GM20431 (cell line): ENCODE measurements around the gene SMTN.
"Not testable (repeated sequence)": the region's sequence is repeated elsewhere in the genome, so short reads cannot be mapped to it uniquely, and the experiment has no call there.

ENCODE experiments used
- in situ Hi-C: fragments of 300-500 bp; cut with MseI, MboI; formaldehyde crosslinking; loops from one replicate; pipeline ENCODE4 v1.15.0; 2020; ENCODE audit warnings: low sequenced_read_pairs; ENCODE audit not compliant: unreplicated experiment

SMTN gene

DNA sequence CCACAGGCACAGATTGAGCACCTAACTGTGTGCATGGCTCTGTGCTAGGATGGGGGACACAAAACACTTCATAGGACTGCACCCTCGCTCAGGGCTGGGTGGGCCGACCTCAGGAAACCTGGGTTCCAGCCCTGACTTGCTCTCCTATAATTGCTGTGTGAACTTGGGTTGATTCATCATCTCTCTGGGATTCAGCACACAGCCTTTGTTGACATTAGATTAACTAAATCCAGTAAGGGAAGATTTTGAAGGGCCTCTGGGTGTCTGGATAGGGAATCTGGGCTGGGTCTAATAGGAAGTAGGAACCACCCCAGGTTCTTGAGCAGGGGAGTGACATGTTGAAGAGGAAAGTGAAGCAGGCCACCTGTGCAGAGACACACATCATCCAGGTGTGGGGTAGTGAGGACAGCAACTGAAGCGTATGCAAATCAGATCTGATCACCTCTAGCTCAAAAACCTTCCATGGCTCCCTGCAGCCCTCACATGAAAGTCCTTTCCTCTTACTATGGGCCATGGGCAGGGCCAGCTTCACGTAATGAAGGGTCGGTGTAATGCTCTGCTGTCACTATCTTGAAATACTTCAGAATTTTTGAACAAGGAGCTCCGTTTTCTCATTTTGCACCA, 11.3 kb upstream of the SMTN start:
- in situ Hi-C loops = not testable (repeated sequence)

DNA sequence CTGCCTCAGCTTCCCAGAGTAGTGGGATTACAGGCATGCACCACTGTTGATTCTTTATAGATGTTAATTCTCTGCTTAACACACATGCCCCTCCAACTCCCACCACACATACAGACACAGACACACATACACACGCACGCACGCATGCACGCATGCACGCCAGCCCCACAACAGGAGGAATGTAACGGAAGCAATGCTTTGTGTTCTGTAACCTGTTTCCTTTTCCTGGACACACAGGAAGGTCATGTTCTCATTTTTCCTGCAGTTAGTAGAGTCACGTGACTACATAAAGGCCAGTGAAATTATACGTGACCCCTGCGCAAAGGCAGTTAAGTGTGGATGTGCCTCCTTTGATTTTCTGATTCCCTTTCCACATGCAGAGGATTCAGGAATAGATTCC, 8.0 kb upstream of the SMTN start:
- in situ Hi-C loops = not testable (repeated sequence)

DNA sequence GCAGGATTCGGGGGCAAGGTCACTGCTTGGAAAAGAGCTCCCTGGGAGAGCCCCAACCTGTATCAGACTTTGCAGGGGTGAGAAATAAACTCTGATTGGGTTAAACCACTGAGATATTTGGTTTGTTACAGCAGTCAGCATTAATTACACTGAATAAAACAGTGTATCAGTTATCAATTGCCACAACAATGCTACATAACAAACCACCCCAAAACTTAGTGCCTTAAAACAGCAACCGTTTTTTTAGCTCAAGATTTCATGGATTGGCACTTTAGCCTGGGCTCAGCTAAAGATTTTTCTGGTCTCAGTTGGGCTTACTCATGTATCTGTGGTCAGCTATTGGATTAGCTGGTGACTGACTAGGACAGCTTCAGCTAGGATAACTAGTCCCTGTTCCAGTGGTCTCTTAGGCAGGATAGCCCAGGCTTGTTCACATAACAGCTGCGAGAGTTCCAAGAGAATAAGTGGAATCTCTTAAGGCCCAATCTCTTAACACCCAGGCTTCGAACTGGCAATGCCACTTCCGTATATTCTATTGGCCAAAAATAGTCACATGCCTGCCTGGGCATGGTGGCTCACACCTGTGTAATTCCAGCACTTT, 7.5 kb upstream of the SMTN start:
- in situ Hi-C loops = not testable (repeated sequence)

DNA sequence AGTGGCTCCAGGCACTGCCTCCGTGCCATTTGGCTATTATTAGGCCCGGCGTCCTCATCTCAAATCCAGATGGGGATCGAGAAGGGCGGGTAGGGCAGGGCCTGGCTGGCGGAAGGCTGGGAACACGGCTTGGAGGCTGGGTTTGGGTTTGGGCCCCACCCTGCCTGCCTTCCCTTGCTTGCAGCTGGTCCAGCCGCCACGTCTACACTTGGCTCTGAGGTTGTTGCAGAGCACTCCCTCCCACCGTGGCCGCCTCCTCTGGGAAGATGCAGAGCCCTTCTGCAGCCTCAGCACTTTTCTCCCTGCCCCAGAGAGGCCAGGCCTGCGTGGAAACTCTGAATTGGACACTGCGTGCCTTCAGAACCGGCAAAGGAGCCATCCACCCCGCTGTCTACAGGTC, 5.2 kb upstream of the SMTN start:
- in situ Hi-C loops = no loop called here

DNA sequence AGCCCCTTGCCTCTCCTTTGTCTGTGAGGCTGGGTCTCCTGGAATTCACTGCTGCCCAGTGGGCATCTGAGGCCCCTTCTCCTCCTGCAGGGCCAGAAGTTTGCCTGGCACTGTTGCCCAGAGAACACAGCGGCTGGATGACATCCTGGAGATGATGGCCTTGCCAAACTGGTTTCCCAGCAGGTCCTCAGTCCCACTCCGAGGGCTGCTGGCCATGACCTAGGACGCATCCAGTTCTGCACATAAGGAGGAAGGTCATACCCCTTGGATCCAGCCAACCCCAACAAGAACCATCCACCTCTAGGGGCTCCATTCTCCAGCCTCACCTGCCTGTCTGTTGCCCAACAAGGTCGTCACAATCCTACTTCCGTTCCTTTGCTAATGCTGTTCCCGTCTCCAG, 3.4 kb upstream of the SMTN start:
- in situ Hi-C loops = no loop called here

DNA sequence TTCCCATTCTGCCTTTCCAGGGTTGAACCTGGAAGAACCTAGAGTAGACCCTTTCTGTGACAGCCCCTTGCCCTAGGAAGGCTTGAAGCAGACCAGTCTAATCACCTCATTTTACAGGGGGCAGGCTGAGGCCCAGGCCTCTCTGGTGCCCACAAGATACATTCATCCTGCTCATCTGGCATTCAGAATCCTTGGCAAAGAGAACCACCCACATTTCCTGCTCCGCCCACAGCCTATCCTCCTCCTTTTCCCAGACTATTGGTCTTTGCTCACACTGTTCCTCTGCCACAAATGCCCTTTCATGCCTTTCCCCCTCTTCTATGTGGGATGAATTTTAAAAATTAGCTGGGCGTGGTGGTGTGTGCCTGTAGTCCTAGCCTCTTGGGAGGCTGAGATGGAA, 2.7 kb upstream of the SMTN start:
- in situ Hi-C loops = not testable (repeated sequence)

DNA sequence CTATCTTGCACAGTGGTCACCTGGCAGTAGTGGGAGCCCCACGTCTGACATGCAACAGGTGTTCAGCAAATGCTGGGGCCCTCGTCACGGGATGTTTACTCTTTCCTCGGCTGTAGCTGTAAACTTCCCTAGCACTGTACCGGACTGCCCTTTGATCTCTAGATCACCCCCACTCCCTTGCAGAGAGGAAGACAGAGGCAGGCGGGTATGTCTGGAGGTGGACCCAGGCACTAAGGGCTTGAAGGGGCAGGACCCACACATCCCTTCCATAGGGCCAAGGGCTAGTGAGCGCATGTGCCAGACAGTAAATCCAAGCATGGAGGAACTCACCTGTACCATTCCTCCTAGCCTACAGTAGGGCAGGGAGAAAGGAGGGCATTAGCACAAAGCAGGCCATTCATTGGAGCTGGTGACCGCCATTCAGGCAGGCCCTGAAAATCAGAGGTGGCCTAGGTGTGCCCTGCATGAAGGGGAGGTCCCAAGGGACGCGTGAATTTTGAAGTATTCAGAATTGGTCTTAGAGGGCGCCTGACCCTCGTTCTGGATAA, 1.9 kb upstream of the SMTN start:
- in situ Hi-C loops = no loop called here

DNA sequence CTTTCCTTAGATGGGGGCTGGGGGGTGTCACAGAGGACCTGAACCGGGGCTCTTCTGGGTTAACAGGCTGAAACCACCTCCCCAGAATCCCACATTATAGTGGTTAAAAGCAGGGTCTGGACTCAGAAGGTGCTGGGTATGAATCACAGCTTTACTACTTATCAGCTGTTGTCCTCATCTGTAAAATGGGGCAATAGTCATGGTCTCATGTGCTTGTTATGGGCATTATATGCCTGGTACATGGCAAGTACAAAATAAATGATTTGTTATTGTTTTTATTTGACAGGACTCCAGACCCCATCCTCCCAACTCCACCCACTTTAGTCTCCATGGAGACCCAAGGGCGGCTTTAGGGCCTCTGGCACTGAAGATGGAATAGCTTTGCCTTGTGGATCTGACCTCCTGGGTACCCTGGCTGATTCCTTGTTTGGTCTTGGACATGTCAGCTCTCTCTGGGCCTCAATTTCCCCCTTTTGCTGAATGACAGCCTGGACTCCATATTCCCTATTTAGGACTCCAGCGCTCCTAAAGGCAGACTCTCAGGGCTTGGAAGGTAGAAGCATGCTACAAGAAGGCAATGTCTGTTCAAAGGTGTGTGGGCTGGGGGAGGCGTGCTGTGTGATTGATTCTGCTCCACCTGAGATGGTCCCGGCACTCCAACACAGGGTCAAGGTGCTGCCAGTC, 812 bp upstream of the SMTN start:
- in situ Hi-C loops = loop anchor here (10.0 kb wide), 1 partner anchor 136 kb away; no protein-coding TSS in a partner anchor

DNA sequence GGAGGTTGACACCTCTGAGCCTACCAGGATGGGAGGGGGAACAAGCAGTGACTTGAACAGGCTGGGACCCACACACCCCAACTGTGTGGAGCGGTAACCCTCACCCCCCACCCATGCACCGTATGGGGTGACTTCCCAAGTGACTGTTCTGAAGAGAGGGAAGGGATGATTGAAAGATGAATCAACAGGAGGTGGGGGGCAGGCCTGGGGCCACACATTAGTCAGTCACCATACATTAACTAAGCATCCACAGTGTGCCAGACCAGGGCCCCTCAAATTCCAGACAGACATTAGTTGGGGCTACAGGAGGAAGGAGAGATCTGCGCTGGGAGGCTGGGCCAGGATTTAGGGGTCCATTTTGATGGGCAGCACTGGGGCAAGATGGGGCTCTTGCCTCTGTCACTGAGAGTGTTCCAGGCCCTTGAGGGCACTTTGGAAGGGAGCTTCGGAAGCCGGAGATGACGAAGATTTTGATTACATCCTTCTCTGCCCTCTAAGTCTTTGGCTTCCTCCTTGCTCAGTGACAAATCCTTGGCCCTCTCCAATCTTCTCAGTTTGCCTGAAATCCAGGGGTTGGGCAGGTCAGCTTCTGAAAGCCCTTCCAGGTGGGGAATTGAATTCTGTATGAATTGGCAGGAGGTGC, 966 bp downstream of the SMTN start:
- in situ Hi-C loops = loop anchor here (10.0 kb wide), 1 partner anchor 137 kb away; no protein-coding TSS in a partner anchor

DNA sequence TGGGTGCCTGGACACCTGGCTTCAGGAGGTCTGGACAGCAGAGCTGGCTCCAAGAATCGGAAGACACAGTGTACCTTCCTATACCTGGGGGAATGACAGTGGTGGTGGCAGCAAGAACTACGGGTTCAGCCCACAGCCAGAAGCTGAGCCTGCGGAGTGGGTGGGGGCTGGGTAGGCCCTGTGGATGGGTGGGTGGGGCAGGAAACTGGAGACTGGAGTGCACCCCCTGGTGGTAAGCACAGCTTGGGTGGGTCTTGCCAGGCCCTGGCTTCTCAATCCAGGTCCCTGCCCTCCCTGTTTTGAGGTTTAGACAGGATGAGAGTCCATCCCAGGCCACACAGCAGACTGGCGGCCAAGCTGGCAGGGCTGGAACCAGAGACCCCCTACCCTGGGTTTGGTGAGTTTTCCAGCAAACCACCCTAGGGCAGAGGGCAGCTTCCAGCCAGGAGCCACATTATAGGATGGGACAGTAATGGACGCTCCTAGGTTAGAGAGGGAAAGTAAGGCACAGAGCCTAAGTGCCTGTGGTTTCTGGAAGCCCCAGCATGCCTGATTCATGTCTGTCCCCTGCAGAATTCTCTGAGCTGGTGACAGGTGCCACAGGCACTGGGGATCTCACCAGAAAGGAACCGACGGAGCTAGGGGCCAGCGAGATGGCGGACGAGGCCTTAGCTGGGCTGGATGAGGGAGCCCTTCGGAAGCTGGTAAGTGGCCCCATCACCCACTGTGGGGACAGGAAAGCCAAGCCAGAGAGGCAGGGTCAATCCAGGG, 1.7 kb downstream of the SMTN start:
- in situ Hi-C loops = loop anchor here (10.0 kb wide), 1 partner anchor 138 kb away; no protein-coding TSS in a partner anchor

DNA sequence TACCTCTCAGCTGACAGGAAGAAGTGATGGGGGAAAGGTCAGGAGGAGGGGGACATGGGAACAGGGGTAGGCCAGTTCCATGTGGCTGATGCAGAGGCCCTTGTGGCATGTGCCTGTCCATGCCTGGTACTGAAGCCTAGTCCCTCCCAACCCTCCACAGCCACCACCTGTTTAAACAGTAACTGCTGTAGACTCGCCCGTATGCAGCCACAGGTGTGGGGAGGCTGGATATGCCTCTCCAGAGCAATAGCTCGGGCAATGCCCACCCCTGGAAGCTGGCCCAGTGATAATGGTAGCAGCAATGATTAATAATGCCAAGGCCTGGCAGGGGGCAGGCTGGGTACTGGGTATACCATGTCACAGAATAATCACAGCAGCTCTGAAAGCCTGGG, 2.3 kb downstream of the SMTN start:
- in situ Hi-C loops = loop anchor here (10.0 kb wide), 1 partner anchor 139 kb away; no protein-coding TSS in a partner anchor

DNA sequence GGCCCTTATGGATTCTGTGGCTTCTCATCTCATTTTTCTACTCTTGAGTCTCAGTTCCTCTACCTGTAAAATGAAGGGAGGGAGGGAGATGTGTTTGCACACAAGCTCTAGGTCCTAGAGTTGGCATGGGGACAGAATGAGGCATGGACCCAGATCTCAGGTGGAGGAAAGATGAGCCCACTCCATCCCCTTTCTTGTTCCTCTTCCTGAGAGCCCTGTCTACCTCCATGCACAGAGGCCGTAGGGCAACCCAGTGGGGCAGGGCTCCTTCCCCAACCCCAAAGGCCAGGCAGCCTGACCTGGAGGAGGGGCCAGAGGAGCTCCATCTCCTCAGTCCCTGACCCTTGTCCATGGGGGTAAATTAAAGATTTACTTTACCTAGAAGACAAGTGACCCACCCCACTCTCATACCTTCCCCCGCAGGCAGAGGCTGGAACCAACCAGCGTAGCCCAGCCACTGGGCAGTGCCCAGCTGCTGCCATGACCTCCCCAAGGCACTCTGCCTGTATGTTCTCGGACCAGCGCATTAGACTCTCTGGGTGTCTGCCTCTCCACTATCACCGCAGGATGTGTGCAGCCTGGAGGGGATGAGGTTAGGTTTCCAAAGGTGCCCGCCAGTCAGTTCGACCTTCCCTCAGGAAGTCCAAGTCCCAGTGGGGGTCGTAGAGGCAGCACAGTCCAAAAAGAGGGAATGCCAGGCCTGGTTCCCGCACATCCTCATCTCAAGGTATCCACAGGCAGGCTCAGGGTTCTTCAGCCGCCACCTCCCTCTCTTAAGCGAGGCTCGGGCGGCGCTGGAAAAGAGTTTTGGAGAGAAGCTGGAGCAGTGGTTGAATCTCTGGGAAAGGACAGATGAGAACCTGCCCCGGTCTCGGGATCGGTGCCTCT, 3.0 kb downstream of the SMTN start:
- in situ Hi-C loops = loop anchor here (10.0 kb wide), 1 partner anchor 139 kb away; no protein-coding TSS in a partner anchor

DNA sequence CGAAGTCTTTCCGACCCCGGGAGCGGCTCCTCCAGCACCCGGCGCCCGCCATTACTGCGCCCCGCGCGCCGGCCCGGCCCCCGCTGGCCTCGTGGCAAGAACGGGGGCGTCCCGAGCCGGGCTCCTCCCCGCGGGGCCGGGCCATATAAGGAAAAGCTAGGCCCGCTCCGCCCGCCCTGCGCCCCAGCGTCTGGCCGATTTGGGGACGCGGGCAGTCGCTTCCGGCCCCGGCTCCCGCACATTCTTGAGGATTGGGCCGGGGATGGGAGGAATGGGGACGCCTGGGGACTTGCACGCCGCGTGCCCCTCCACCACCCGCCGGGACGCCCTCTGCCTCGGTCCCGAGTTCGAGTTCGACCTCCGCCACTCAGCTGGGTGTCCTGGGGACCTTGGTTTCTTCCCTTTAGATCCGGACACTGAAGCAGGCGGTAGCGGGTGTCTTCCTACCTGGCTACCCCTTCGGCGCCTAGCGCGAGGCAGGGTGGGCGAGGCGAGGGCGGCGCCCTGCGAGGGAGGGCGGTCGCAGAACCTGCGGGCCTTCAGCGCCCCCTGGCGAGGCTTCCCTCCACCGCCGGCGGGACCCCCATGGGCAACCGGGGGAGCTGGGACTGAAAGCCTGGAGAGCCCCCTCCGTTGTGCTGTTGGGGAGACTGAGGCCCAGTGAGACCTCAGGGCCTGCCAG, 3.8 kb downstream of the SMTN start:
- in situ Hi-C loops = loop anchor here (10.0 kb wide), 1 partner anchor 140 kb away; no protein-coding TSS in a partner anchor

DNA sequence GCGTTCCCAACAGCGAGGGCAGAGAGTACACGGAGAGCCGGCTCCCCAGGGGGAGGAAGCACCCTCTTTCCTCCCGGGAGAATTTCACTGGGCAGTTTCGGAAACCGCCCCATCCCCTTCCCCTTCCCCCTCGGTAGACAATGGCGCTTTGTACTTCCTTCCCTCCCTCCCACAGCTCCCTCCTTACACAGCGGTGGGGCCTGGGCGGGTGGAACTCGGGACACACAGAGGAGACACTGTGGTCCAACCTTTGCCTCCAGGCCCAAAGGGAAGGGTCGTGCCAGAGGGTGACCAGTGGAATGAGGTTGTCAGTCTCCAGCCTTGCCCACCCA, 4.3 kb downstream of the SMTN start:
- in situ Hi-C loops = loop anchor here (10.0 kb wide), 1 partner anchor 141 kb away; no protein-coding TSS in a partner anchor

DNA sequence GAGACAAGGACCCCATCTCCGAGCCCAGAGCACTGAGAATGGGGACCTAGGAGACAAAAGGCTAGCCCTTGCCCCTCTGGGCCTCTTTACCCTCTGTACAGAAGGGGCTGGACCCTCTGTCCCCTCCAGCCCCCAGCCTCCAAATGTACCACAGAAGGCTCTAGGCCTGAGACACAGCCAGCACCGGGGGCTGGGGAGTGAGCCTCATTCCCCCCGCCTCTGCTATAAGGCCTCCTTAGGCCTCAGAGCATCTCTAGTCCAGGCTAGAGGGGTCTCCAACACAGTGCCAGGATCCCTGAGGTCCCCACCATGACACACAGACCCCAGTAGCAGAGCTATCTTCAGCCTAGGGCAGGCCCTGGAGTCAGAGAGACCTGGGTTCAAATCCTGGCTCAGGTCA, 4.8 kb downstream of the SMTN start:
- in situ Hi-C loops = loop anchor here (10.0 kb wide), 1 partner anchor 141 kb away; no protein-coding TSS in a partner anchor

DNA sequence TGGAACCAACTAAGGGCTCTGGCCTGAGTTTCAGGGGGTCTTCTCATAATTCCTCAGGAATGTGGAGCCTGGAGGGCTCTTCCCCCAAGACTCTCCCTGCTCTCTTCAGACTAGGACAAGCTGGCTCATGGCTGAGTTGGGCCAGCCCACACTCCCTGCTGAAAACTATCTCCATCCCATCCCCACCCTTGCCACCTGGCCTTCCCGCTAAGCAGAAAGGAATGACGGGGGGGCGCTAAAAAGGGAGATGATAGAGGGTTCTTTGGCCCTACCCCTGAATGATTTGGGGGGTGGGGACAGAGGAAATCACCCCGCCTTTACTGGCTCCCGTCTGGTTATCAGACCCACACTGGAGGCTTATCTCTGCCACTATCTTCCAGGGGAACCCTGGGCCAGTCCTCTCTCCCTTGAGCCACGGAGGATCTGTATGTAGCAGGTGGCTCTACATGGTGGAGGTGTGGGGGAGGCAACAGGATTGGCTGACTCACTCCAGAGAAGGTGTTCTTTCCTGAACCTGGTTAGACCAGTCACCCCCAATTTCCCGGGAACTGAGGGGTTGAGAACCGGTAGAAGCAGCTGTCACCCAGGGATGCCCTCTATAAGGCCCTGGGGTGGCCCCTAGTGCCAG, 5.7 kb downstream of the SMTN start:
- in situ Hi-C loops = loop anchor here (10.0 kb wide), 1 partner anchor 142 kb away; no protein-coding TSS in a partner anchor

DNA sequence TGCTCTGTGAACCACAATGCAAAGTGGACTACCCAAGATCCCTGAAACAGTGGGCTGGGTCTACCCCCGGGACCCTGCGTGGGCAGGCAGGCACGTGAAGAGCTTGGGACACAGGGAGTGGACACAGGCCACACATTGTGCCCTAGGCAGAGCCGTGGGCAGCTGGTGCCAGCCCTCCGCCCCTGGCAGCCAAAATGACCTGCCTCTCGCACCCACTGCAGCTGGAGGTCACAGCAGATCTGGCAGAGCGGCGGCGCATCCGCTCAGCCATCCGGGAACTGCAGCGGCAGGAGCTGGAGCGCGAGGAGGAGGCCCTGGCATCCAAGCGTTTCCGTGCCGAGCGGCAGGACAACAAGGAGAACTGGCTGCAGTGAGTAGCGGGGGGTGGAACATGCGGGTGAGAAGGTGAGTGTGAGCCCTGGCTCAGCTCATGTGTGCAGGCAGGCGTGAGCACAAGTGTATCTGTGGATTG, 6.7 kb downstream of the SMTN start:
- in situ Hi-C loops = loop anchor here (10.0 kb wide), 1 partner anchor 143 kb away; no protein-coding TSS in a partner anchor
